ENCODE data around the gene MYZAP. TPM values are rescaled to one million over a fixed set of nuclear protein-coding genes. Genes with fewer than 3 reads are reported as not detected.

MYZAP gene
- total RNA-seq, 1 experiment from 2014 or later = 1.1 TPM

DNA sequence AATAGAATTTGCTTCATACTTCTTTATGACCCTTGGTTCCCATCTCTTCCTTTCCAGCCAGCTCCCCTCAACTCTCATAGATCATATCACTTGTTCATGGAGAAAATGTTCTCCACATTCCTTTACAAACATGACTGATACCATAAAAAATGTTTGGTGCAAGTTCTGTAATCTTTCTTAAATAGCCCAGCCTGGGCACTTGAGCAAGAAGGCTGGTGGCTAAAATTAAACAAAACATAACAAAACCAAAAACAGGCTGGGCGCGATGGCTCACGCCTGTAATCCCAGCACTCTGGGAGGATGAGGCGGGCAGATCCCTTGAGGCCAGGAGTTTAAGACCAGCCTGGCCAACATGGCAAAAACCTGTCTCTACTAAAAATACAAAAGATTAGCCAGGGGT, 105.9 kb downstream of the MYZAP start:
- ChIA-PET POLR2A (interaction anchor here (0.6 kb wide), 1 partner anchor 315 kb away, joined by 6 read pairs; no protein-coding TSS in a partner anchor), CTCF (no interaction called here)
- Histone ChIP-seq H3K4me3 (ENCODE audit: low read depth in 2 of 2, low read length in 2 of 2) (no peak overlapping the region), H3K36me3 (ENCODE audit: control insufficient read depth, insufficient read depth, low read length) (no peaks in the 10 kb centered on the region), H3K9me3 (ENCODE audit: control insufficient read depth, insufficient read depth, low read depth, low read length) (no peaks in the 10 kb centered on the region), H3K27ac (ENCODE audit: low read length) (no peak overlapping the region), H3K4me1 (ENCODE audit: control insufficient read depth, insufficient read depth, low read length) (no peaks in the 10 kb centered on the region), H3K27me3 (ENCODE audit: control insufficient read depth, insufficient read depth, low read length) (peaks cover 5% of the 10 kb centered on the region)
- DNase-seq (ENCODE audit: low read depth, low spot score) (no peak), ATAC-seq (no peak)
- in situ Hi-C loops (cut with HindIII; ENCODE audit: low pct_unique_long_range_greater_than_20kb, low sequenced_read_pairs) = loop anchor here (25.0 kb wide), 1 partner anchor 165 kb away; no protein-coding TSS in a partner anchor
- intact Hi-C loops (cut with micrococcal nuclease; ENCODE audit: unreplicated experiment) = no loop called here
- TF ChIP-seq CTCF (IDR thresholded peaks at IDR 0.05) (no peak), SIN3A (IDR thresholded peaks at IDR 0.05; ENCODE audit: borderline replicate concordance, insufficient read depth, low read depth, low read length) (no peak), TCF7L2 (IDR thresholded peaks at IDR 0.05; ENCODE audit: low read depth, low read length) (no peak), POLR2AphosphoS5 (IDR thresholded peaks at IDR 0.05; ENCODE audit: low read depth, low read length) (no peak)
- TF ChIP-seq, protein P1, sequence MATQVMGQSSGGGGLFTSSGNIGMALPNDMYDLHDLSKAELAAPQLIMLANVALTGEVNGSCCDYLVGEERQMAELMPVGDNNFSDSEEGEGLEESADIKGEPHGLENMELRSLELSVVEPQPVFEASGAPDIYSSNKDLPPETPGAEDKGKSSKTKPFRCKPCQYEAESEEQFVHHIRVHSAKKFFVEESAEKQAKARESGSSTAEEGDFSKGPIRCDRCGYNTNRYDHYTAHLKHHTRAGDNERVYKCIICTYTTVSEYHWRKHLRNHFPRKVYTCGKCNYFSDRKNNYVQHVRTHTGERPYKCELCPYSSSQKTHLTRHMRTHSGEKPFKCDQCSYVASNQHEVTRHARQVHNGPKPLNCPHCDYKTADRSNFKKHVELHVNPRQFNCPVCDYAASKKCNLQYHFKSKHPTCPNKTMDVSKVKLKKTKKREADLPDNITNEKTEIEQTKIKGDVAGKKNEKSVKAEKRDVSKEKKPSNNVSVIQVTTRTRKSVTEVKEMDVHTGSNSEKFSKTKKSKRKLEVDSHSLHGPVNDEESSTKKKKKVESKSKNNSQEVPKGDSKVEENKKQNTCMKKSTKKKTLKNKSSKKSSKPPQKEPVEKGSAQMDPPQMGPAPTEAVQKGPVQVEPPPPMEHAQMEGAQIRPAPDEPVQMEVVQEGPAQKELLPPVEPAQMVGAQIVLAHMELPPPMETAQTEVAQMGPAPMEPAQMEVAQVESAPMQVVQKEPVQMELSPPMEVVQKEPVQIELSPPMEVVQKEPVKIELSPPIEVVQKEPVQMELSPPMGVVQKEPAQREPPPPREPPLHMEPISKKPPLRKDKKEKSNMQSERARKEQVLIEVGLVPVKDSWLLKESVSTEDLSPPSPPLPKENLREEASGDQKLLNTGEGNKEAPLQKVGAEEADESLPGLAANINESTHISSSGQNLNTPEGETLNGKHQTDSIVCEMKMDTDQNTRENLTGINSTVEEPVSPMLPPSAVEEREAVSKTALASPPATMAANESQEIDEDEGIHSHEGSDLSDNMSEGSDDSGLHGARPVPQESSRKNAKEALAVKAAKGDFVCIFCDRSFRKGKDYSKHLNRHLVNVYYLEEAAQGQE (IDR thresholded peaks at IDR 0.05; ENCODE audit: insufficient read depth in 1 of 2, low read depth in 2 of 2, low read length in 1 of 2) = no peak
- BruUV-seq (replicated peaks) = no TSS peak

DNA sequence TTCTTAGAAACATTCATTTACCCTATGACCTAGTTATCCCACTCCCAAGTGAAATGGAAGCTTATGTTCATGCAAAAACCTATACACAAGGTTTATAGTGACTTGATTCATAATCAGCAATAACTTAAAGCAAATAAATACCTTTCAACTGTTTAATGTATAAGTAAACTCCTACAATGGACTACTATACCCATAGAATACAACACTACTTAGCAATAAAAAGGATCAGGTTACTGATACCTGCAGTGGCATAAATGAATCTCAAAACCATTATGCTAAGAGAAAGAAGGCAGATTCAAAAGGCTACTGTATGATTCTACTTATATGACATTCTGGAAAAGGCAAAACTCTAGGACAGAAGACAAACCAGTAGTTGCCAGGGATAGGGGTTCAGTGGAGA, 106.5 kb downstream of the MYZAP start:
- BruUV-seq (replicated peaks) = no TSS peak

DNA sequence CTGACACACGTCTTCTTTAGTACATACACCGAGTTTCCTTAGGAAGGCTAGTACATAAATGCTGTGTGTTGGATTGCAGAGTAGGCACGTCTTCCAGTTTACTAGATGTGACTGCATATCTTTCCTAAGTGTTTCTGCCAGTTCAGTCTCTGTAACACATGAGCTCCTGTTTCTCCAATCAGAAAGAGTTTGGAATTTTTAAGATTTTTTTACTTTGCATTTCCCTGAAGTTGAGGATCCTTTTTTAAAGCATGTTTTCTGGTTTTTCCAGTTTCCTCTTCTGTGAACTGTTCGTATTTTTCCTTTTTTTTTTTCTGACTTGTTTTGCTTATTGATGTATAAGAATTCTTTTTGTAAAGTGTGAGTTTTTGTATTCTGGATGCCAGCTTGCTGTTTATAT, 107.3 kb downstream of the MYZAP start:
- BruUV-seq (replicated peaks) = no TSS peak
- in situ Hi-C loops (cut with HindIII; ENCODE audit: low pct_unique_long_range_greater_than_20kb, low sequenced_read_pairs) (loop anchor here (25.0 kb wide), 1 partner anchor 163 kb away; no protein-coding TSS in a partner anchor), intact Hi-C loops (cut with micrococcal nuclease; ENCODE audit: unreplicated experiment) (no loop called here)
- H3K27ac ChIP-seq (ENCODE audit: low read length) = no peak overlapping the region
- H3K27me3 ChIP-seq (ENCODE audit: control insufficient read depth, insufficient read depth, low read length) = peaks cover 5% of the 10 kb centered on the region
- H3K4me1 ChIP-seq (ENCODE audit: control insufficient read depth, insufficient read depth, low read length) = no peaks in the 10 kb centered on the region
- no peak overlapping the region for H3K4me3 ChIP-seq (ENCODE audit: low read depth in 2 of 2, low read length in 2 of 2)
- CTCF ChIA-PET = no interaction called here
- H3K9me3 ChIP-seq (ENCODE audit: control insufficient read depth, insufficient read depth, low read depth, low read length) = no peaks in the 10 kb centered on the region
- POLR2A ChIA-PET = interaction anchor here (0.6 kb wide), 1 partner anchor 14 kb away, joined by 7 read pairs; no protein-coding TSS in a partner anchor
- ATAC-seq (no peak), DNase-seq (ENCODE audit: low read depth, low spot score) (no peak)
- TF ChIP-seq, protein P1 (IDR thresholded peaks at IDR 0.05; ENCODE audit: insufficient read depth in 1 of 2, low read depth in 2 of 2, low read length in 1 of 2) = no peak
- TF ChIP-seq POLR2AphosphoS5 (IDR thresholded peaks at IDR 0.05; ENCODE audit: low read depth, low read length) = no peak
- no peak for TF ChIP-seq CTCF (IDR thresholded peaks at IDR 0.05)
- no peak for TF ChIP-seq TCF7L2 (IDR thresholded peaks at IDR 0.05; ENCODE audit: low read depth, low read length)
- no peak for TF ChIP-seq SIN3A (IDR thresholded peaks at IDR 0.05; ENCODE audit: borderline replicate concordance, insufficient read depth, low read depth, low read length)
- H3K36me3 ChIP-seq (ENCODE audit: control insufficient read depth, insufficient read depth, low read length) = no peaks in the 10 kb centered on the region

More for the DNA sequence above, 106.5 kb downstream of the MYZAP start:
- Histone ChIP-seq H3K4me3 (ENCODE audit: low read depth in 2 of 2, low read length in 2 of 2) (no peak overlapping the region), H3K27ac (ENCODE audit: low read length) (no peak overlapping the region), H3K36me3 (ENCODE audit: control insufficient read depth, insufficient read depth, low read length) (no peaks in the 10 kb centered on the region), H3K9me3 (ENCODE audit: control insufficient read depth, insufficient read depth, low read depth, low read length) (no peaks in the 10 kb centered on the region), H3K27me3 (ENCODE audit: control insufficient read depth, insufficient read depth, low read length) (peaks cover 5% of the 10 kb centered on the region), H3K4me1 (ENCODE audit: control insufficient read depth, insufficient read depth, low read length) (no peaks in the 10 kb centered on the region)
- ATAC-seq = no peak
- CTCF ChIA-PET = no interaction called here
- intact Hi-C loops (cut with micrococcal nuclease; ENCODE audit: unreplicated experiment) (no loop called here), in situ Hi-C loops (cut with HindIII; ENCODE audit: low pct_unique_long_range_greater_than_20kb, low sequenced_read_pairs) (loop anchor here (25.0 kb wide), 1 partner anchor 164 kb away; no protein-coding TSS in a partner anchor)
- POLR2A ChIA-PET = no interaction called here
- DNase-seq (ENCODE audit: low read depth, low spot score) = no peak
- TF ChIP-seq SIN3A (IDR thresholded peaks at IDR 0.05; ENCODE audit: borderline replicate concordance, insufficient read depth, low read depth, low read length) = no peak
- TF ChIP-seq TCF7L2 (IDR thresholded peaks at IDR 0.05; ENCODE audit: low read depth, low read length) = no peak
